Right lobe of liver (tissue), 4 donors: Measurements from ENCODE around the gene ACTL8.

Experiments used
- CTCF ChIP-seq, 4 donors: fragments of 200-600 bp in 3 of 4; fragments of 450-650 bp in 1 of 4; IDR thresholded peaks; one replicate each; pipeline versions ENCODE4 v1.5.1 to v1.8.0; 2016 to 2022; ENCODE audit warnings: antibody characterized with exemption in 4 of 4, mild to moderate bottlenecking in 2 of 4
- POLR2A ChIP-seq: fragments of 450-650 bp; IDR thresholded peaks from one replicate; pipeline ENCODE4 v1.6.1; 2017; ENCODE audit warnings: antibody characterized with exemption, mild to moderate bottlenecking
- donor health status: DM: no; HTN: no; CAD: no.
- donor health status: DM: no; HTN: no; CAD: no.
- donor health status: DM: no; HTN: yes; CAD: no.

GRCh38 chr1:17723684-17724083, 31.4 kb upstream of the ACTL8 start:
- TF ChIP-seq CTCF (IDR thresholded peaks at IDR 0.05) (no peak), POLR2A (no peak)
